ENCODE data around the gene GABRG1. TPM values are rescaled to one million over a fixed set of nuclear protein-coding genes. Genes with fewer than 3 reads are reported as not detected.

GABRG1 gene
- total RNA-seq, result not detected in 2 replicates

DNA sequence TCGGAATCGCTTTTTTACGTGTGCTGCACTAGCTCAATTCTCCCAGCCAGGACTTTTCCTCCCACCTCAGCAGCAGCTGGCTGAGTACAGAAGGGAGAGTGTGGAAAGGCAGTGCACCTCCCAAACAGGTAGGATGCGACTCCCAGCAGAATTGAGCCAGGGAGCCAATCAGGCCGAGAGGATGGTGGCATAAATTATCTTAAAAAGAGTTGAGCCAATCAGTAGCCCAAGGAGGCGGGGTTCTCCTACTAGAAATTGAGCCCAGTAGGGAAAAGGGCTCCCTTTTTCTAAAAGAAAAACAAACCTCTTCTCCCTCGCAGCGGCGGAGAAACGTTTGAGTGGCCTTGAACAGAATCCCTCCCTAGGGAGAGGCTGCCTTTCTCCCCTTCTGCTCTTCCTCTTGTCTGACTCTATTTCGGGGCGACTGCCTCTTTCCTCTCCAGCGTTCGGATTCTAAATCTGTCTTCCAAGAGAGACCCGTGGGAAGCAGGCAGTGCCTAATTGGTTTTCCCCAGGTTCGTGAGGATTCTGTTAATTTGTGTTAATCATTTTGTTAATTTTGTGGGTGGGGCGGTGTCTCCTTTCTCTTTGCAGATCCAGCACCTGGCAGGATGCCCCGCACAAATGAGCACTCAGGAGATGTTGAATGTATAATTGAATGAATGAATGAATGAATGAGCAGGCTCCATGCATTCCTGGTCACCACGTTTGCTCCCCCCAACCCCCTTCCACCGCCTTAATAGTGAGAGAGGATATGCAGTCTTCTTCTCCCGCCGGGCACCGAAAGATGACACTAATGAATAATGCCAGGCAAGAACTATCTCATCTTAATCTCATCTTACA, at the start of gene GABRG1:
TSS of gene GABRG1 (minus strand) at position 142 of the 843 bp plus-strand sequence. CDS start at position 1, 141 bp downstream.
- Mint-ChIP-seq H3K27ac (no peak within 1 kb of the TSS), H3K27me3 (ENCODE audit: insufficient read depth) (peaks cover 3% of the 10 kb centered on the region), H3K36me3 (ENCODE audit: low read depth) (no peaks in the 10 kb centered on the region), H3K4me3 (no peak within 1 kb of the TSS), H3K9me3 (peaks cover 4% of the 10 kb centered on the region), H3K4me1 (ENCODE audit: low read depth) (no peaks in the 10 kb centered on the region)
- intact Hi-C loops (cut with micrococcal nuclease), result no loop called here
- DNase-seq (ENCODE audit: low spot score), result no peak

DNA sequence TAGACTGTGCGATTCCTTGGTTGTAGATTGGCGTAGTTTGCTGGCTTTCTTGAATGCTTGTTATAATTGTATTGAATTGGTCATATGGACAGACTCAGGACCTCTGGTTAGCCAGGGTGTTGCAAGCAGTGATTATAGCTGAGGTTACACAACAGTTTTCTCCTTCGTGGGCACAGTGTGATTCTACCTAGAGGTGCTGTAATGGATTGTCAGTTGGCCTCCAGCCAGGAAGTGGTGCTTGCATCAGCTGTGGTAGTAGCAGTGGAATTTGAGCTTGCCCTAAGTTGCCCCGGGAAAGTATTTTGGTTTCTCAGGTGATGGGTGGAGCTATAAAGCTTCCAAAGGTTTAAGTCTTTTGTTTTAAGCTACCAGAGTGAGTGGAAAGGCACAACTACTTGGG, 23.1 kb upstream of the GABRG1 start:
- DNase-seq (ENCODE audit: low spot score), result no peak
- peaks cover 17% of the 10 kb centered on the region for H3K9me3 Mint-ChIP-seq
- no peaks in the 10 kb centered on the region for H3K4me1 Mint-ChIP-seq (ENCODE audit: low read depth)
- intact Hi-C loops (cut with micrococcal nuclease), result no loop called here
- no peaks in the 10 kb centered on the region for H3K36me3 Mint-ChIP-seq (ENCODE audit: low read depth)
- no peak overlapping the region for H3K4me3 Mint-ChIP-seq
- no peaks in the 10 kb centered on the region for H3K27me3 Mint-ChIP-seq (ENCODE audit: insufficient read depth)
- no peak overlapping the region for H3K27ac Mint-ChIP-seq

DNA sequence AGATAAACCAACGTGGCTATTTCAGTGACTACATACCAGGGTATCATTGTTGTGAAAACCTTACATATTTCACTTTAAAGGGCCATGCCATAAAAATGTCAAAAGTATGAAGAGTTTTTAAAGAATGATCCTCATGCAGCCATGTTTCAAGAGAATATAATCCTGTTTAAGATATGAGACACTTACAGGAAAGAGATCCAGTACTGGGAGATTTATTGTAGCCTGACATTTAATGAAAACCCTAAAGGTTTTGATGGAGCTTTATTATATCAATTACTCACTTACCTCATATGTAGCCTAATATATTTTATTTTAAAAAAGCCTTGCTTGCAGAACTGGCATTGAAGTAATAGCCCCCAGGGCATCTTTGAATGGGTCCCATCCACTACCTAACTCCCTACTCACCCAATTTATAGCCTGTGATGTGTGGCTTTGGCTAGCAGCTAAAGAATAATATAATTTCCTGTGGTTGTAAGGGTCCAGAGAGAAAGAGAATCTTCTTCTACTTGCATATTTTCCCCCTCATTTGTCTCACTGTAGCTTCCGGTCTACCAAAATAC, 7.7 kb upstream of the GABRG1 start:
- Mint-ChIP-seq H3K4me3 (no peak overlapping the region), H3K36me3 (ENCODE audit: low read depth) (no peaks in the 10 kb centered on the region), H3K4me1 (ENCODE audit: low read depth) (no peaks in the 10 kb centered on the region), H3K27me3 (ENCODE audit: insufficient read depth) (no peaks in the 10 kb centered on the region), H3K9me3 (peaks cover 4% of the 10 kb centered on the region), H3K27ac (no peak overlapping the region)
- no peak for DNase-seq (ENCODE audit: low spot score)
- intact Hi-C loops (cut with micrococcal nuclease), result no loop called here

DNA sequence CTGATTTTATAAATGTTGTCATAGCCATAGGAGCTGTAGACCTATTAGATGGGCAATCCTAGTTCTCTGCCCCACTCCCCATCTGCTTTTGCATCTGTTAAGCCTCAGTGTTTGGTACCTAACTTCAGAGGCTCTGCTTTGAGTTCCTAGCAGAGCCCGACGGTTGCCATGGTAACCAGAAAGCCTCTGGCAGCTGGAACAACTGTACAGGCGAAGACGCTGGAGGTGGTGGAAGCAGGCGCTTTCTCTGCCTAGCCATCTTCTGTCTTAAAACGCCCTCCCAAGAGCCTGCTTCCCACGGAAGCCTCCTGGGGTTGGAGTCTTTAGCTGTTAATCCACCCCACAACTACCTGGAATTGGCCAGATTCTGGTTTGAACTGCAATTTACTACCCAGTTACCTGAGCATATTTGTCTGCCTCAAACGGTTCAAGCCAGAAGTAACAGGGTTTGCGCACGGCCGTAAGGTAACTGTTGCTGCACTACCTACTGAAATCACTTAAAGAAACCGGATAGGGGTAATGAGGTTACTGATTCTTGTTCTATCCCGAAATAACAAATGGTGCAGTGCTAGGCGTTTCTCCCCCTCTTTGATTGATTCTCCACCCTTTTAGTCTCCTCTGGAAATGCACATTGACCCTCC, 1.0 kb upstream of the GABRG1 start:
- peaks cover 4% of the 10 kb centered on the region for H3K9me3 Mint-ChIP-seq

DNA sequence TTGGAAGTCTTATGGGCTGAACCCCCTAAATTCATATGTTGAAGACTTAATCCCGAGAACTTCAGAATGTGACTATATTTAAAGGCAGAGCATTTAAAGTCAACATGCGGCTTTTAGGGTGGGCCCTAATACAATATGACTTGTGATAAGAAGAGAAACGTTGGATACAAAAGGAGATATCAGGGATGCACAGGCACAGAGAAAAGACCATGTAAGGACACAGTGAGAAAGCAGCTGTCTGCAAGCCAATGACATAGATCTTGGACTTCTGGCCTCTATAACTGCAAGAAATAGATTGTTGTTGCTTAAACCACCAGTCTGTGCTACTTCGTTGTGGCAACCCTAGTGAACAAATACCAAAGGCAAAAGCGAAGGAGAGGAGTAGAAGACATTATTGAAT, 42.2 kb downstream of the GABRG1 start:
- H3K27me3 Mint-ChIP-seq (ENCODE audit: insufficient read depth), result no peaks in the 10 kb centered on the region
- no peak overlapping the region for H3K4me3 Mint-ChIP-seq
- no peaks in the 10 kb centered on the region for H3K9me3 Mint-ChIP-seq
- H3K4me1 Mint-ChIP-seq (ENCODE audit: low read depth), result no peaks in the 10 kb centered on the region
- H3K36me3 Mint-ChIP-seq (ENCODE audit: low read depth), result no peaks in the 10 kb centered on the region
- DNase-seq (ENCODE audit: low spot score), result no peak
- H3K27ac Mint-ChIP-seq, result no peak overlapping the region
- intact Hi-C loops (cut with micrococcal nuclease), result no loop called here

More for the DNA sequence above, 1.0 kb upstream of the GABRG1 start:
- peaks cover 3% of the 10 kb centered on the region for H3K27me3 Mint-ChIP-seq (ENCODE audit: insufficient read depth)
- H3K4me3 Mint-ChIP-seq, result no peak overlapping the region
- intact Hi-C loops (cut with micrococcal nuclease), result no loop called here
- H3K27ac Mint-ChIP-seq, result no peak overlapping the region
- DNase-seq (ENCODE audit: low spot score), result no peak
- H3K4me1 Mint-ChIP-seq (ENCODE audit: low read depth), result no peaks in the 10 kb centered on the region
- H3K36me3 Mint-ChIP-seq (ENCODE audit: low read depth), result no peaks in the 10 kb centered on the region

DNA sequence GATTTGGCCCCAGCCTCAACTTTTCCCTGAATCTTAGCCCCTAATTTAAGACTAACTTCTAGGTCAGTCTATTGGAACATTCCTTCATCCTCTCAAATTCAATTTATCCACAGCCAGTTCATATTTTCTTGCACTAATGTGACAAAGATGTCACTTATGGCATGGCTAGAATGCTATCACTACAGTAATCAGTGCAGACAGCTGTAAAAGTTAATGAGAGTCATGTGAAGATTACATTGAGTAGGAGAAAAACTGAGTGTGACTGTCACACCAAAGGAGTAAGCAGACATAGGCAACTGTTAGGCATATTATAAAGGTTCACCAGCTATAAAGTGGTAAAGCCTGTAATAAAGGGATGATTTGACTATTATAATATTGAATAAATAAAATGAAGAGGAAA, 42.6 kb downstream of the GABRG1 start:
- intact Hi-C loops (cut with micrococcal nuclease), result no loop called here
- H3K9me3 Mint-ChIP-seq, result no peaks in the 10 kb centered on the region
- no peaks in the 10 kb centered on the region for H3K36me3 Mint-ChIP-seq (ENCODE audit: low read depth)
- H3K4me1 Mint-ChIP-seq (ENCODE audit: low read depth), result no peaks in the 10 kb centered on the region
- DNase-seq (ENCODE audit: low spot score), result no peak
- no peak overlapping the region for H3K27ac Mint-ChIP-seq
- H3K27me3 Mint-ChIP-seq (ENCODE audit: insufficient read depth), result no peaks in the 10 kb centered on the region
- no peak overlapping the region for H3K4me3 Mint-ChIP-seq

DNA sequence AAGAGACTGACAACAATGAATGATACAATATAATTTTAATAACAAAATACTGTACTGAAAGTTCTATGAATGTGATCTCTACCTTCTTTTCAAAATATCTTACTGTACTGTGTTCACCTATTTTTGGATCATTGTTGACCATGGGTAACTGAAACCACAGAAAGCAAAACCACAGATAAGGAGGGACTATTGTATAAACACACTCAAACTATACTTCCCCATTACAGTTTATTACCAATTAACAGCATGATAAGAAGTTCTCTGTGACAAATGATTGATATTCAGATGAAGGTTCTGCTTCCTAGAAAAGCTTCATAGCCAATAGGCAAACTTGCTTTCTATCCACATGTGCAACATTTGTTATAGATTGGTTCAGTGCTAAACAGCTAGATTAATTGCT, 50.1 kb downstream of the GABRG1 start:
- no peaks in the 10 kb centered on the region for H3K4me1 Mint-ChIP-seq (ENCODE audit: low read depth)
- no peak overlapping the region for H3K27ac Mint-ChIP-seq
- H3K4me3 Mint-ChIP-seq, result no peak overlapping the region
- H3K9me3 Mint-ChIP-seq, result no peaks in the 10 kb centered on the region
- no peaks in the 10 kb centered on the region for H3K27me3 Mint-ChIP-seq (ENCODE audit: insufficient read depth)
- H3K36me3 Mint-ChIP-seq (ENCODE audit: low read depth), result no peaks in the 10 kb centered on the region
- no peak for DNase-seq (ENCODE audit: low spot score)
- intact Hi-C loops (cut with micrococcal nuclease), result no loop called here

DNA sequence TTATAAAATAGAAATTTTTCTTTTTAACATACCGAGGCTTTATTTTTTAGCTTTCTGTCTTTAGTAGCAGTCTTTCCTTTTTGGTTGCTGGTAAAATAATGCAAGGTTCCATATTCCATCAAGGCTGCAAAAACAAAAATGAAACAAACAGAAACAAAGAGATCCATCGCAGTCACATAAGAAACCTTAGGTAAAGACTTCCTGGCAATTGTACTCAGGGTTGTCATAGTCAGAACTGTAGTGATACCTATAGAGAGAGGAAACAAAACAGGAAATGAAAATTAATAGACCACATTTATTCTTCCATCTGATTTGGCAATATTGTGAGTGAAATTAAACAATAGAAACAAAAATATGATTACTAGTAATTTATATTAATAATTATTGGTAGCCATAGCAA, 72.5 kb downstream of the GABRG1 start:
- H3K4me3 Mint-ChIP-seq, result no peak overlapping the region
- DNase-seq (ENCODE audit: low spot score), result no peak
- no peak overlapping the region for H3K27ac Mint-ChIP-seq
- H3K36me3 Mint-ChIP-seq (ENCODE audit: low read depth), result no peaks in the 10 kb centered on the region
- H3K27me3 Mint-ChIP-seq (ENCODE audit: insufficient read depth), result no peaks in the 10 kb centered on the region
- H3K4me1 Mint-ChIP-seq (ENCODE audit: low read depth), result no peaks in the 10 kb centered on the region
- peaks cover 6% of the 10 kb centered on the region for H3K9me3 Mint-ChIP-seq
- intact Hi-C loops (cut with micrococcal nuclease), result no loop called here

DNA sequence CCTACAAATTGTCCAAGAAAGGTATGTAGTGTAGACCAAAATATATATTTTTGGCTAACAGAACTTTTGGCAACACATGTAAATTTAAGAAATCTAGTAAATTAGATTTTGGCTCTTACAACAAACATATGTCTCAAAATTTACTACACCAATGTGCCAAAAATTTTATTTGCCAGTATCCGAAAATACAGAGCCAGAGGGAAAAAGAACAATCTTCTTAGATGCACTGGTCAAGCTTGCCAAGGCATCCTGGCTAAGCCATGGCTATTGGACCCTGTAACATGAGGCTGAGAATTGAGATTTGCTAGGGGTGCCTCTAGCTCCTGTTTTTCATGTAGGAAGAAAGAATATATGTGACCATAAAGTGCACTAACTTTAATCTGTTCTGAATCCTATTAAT, 91.8 kb downstream of the GABRG1 start:
- no peak overlapping the region for H3K27ac Mint-ChIP-seq
- H3K9me3 Mint-ChIP-seq, result peaks cover 12% of the 10 kb centered on the region
- H3K36me3 Mint-ChIP-seq (ENCODE audit: low read depth), result no peaks in the 10 kb centered on the region
- H3K4me3 Mint-ChIP-seq, result no peak overlapping the region
- no peak for DNase-seq (ENCODE audit: low spot score)
- H3K4me1 Mint-ChIP-seq (ENCODE audit: low read depth), result no peaks in the 10 kb centered on the region
- no peaks in the 10 kb centered on the region for H3K27me3 Mint-ChIP-seq (ENCODE audit: insufficient read depth)
- intact Hi-C loops (cut with micrococcal nuclease), result no loop called here

DNA sequence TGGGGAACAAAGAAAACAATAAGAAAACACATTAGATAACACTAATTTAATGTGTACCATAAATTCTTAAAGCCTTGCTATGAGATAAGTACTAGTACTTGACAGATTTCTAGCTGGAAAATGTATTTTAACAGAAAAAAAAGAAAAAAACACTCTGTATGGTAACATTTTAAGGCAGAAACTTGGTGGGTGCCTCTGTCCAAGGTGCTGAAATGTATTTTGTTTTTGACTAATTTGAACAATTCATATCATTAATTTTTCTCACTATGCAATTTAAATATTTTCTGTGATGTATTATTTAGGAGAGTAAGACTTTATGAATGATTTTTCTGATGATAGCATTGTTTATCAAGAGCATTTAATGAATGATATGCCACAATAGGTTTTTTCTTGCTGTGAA, 107.5 kb downstream of the GABRG1 start:
- no peaks in the 10 kb centered on the region for H3K27me3 Mint-ChIP-seq (ENCODE audit: insufficient read depth)
- H3K36me3 Mint-ChIP-seq (ENCODE audit: low read depth), result no peaks in the 10 kb centered on the region
- no peak overlapping the region for H3K27ac Mint-ChIP-seq
- intact Hi-C loops (cut with micrococcal nuclease), result no loop called here
- no peak overlapping the region for H3K4me3 Mint-ChIP-seq
- H3K4me1 Mint-ChIP-seq (ENCODE audit: low read depth), result no peaks in the 10 kb centered on the region
- peaks cover 5% of the 10 kb centered on the region for H3K9me3 Mint-ChIP-seq
- no peak for DNase-seq (ENCODE audit: low spot score)

DNA sequence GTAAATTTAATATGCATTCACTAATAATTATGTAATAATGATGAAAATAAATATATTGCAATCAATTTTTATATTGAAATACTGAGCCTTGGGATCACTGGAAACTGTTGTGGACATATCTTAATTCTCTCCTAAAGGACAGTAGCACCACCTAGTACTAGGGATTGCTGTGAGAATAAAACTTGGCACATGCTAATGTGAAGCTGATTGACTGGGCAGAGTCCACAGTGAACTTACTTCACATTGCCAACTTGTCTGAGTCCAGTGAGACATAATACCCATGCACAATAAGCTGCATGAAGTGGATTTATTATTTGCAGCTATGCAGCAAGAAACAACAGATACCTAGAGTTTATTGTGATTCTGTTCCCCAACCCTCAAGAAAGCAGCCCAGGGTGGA, 131.1 kb downstream of the GABRG1 start:
- Mint-ChIP-seq H3K36me3 (ENCODE audit: low read depth) (no peaks in the 10 kb centered on the region), H3K27ac (no peak overlapping the region), H3K4me3 (no peak overlapping the region), H3K4me1 (ENCODE audit: low read depth) (no peaks in the 10 kb centered on the region), H3K9me3 (no peaks in the 10 kb centered on the region), H3K27me3 (ENCODE audit: insufficient read depth) (no peaks in the 10 kb centered on the region)
- DNase-seq (ENCODE audit: low spot score), result no peak
- intact Hi-C loops (cut with micrococcal nuclease), result no loop called here

DNA sequence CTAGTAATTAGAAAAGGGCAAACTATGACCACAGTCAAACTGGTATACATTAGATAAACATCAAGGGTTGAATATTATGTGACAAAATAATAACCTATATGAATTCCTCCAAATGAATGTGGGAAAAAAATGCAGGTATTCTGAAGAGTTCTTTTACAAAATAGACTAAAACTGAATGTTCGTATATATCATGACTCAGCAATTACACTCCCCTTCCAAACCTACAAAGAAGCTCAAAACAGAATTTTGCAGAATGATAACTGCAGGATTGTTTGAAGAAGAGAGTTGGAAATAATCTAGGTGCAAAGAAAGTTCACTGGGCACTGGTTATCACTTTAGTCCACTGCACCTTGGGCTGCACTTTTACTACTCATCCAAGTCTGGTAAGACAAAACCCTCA, 134.1 kb downstream of the GABRG1 start:
- no peak overlapping the region for H3K4me3 Mint-ChIP-seq
- H3K9me3 Mint-ChIP-seq, result peaks cover 13% of the 10 kb centered on the region
- H3K27ac Mint-ChIP-seq, result no peak overlapping the region
- intact Hi-C loops (cut with micrococcal nuclease), result no loop called here
- DNase-seq (ENCODE audit: low spot score), result no peak
- no peaks in the 10 kb centered on the region for H3K4me1 Mint-ChIP-seq (ENCODE audit: low read depth)
- H3K27me3 Mint-ChIP-seq (ENCODE audit: insufficient read depth), result no peaks in the 10 kb centered on the region
- H3K36me3 Mint-ChIP-seq (ENCODE audit: low read depth), result no peaks in the 10 kb centered on the region

DNA sequence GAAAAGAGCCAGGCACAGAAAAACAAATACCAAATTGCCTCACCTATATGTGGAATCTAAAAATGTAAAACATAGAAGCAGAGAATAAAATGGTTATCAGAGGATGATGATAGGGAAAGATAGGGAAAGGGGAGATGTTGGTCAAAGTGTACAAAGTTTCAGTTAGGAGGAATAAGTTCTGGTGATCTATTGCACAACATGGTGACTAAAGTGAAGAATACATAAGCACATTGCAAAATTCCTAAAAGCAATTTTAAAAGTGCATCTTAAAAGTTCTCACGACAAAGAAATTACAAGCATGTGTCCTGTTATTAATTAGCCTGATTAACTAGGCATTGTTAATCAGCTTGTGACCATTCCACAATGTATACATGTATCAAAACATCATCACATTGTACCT, 136.0 kb downstream of the GABRG1 start:
- intact Hi-C loops (cut with micrococcal nuclease), result no loop called here
- DNase-seq (ENCODE audit: low spot score), result no peak
- Mint-ChIP-seq H3K9me3 (peaks cover 13% of the 10 kb centered on the region), H3K27ac (no peak overlapping the region), H3K4me3 (no peak overlapping the region), H3K4me1 (ENCODE audit: low read depth) (no peaks in the 10 kb centered on the region), H3K27me3 (ENCODE audit: insufficient read depth) (no peaks in the 10 kb centered on the region), H3K36me3 (ENCODE audit: low read depth) (no peaks in the 10 kb centered on the region)

Data from activated T-helper 1 cell treated with anti-CD3 and anti-CD28 coated beads, Interleukin-12 subunit alpha, Interleukin-12 subunit beta, Interleukin-2, Interleukin-4 antibody, amounts not matched to agents 30 ng/mL and 10 ng/mL and 1 ng/mL, durations not matched to agents 14 hours and 24 hours and 36 hours (primary cell).